ENCODE measurements around the gene NTMT2. TPM values are rescaled to one million over a fixed set of nuclear protein-coding genes. Genes with fewer than 3 reads are reported as not detected.

The NTMT2 gene
- total RNA-seq, 2 donors from 2014 or later, result 1.2 TPM; not detected in 1

GRCh38 chr1:170122366-170122765 is 23.4 kb upstream of the NTMT2 start:
- no peaks in the 10 kb centered on the region for H3K27me3 Mint-ChIP-seq (ENCODE audit: insufficient read depth)
- Histone ChIP-seq H3K9me3 (ENCODE audit: control insufficient read depth, low read length) (no peaks in the 10 kb centered on the region), H3K4me3 (ENCODE audit: low read length) (no peak overlapping the region), H3K9ac (ENCODE audit: extremely low read depth, low read length, poor library complexity, severe bottlenecking) (no peak overlapping the region), H3K27me3 (ENCODE audit: control insufficient read depth, insufficient read depth, low read length, poor library complexity, severe bottlenecking) (no peaks in the 10 kb centered on the region), H3K27ac (ENCODE audit: low read depth, low read length) (no peak overlapping the region), H3K36me3 (ENCODE audit: control insufficient read depth, insufficient read depth, low read length) (no peaks in the 10 kb centered on the region), H3K4me1 (ENCODE audit: control insufficient read depth, insufficient read depth, low read length) (peaks cover 3% of the 10 kb centered on the region)
- no peak for DNase-seq
- 95 to 97% methylated on average over 4 to 6 of the region's 6 CpGs for WGBS, 2 experiments (ENCODE audit: insufficient coverage in 1 of 2, insufficient read length in 1 of 2)
- no peaks in the 10 kb centered on the region for H3K36me3 Mint-ChIP-seq (ENCODE audit: low read depth)
- TF ChIP-seq CTCF (conservative IDR thresholded peaks at IDR 0.05), result no peak
- H3K27ac Mint-ChIP-seq, result no peak overlapping the region
- H3K4me1 Mint-ChIP-seq, result peaks cover 3% of the 10 kb centered on the region
- peaks cover 1% of the 10 kb centered on the region for H3K9me3 Mint-ChIP-seq
- H3K4me3 Mint-ChIP-seq, result no peak overlapping the region

- no peaks in the 10 kb centered on the region for H3K27me3 Mint-ChIP-seq (ENCODE audit: insufficient read depth)
- H3K27ac Mint-ChIP-seq, result no peak overlapping the region
Observed at GRCh38 chr1:170125269-170125668, 20.5 kb upstream of the NTMT2 start.

GRCh38 chr1:170126696-170127095 is 19.1 kb upstream of the NTMT2 start:
- Mint-ChIP-seq H3K4me3 (no peak overlapping the region), H3K27ac (no peak overlapping the region), H3K27me3 (ENCODE audit: insufficient read depth) (no peaks in the 10 kb centered on the region), H3K36me3 (ENCODE audit: low read depth) (no peaks in the 10 kb centered on the region), H3K9me3 (peaks cover 1% of the 10 kb centered on the region), H3K4me1 (peaks cover 3% of the 10 kb centered on the region)
- Histone ChIP-seq H3K4me3 (ENCODE audit: low read length) (no peak overlapping the region), H3K9ac (ENCODE audit: extremely low read depth, low read length, poor library complexity, severe bottlenecking) (no peak overlapping the region), H3K27ac (ENCODE audit: low read depth, low read length) (no peak overlapping the region), H3K4me1 (ENCODE audit: control insufficient read depth, insufficient read depth, low read length) (peaks cover 3% of the 10 kb centered on the region), H3K27me3 (ENCODE audit: control insufficient read depth, insufficient read depth, low read length, poor library complexity, severe bottlenecking) (no peaks in the 10 kb centered on the region), H3K36me3 (ENCODE audit: control insufficient read depth, insufficient read depth, low read length) (no peaks in the 10 kb centered on the region), H3K9me3 (ENCODE audit: control insufficient read depth, low read length) (no peaks in the 10 kb centered on the region)
- DNase-seq, result peak; percentile 69
- TF ChIP-seq CTCF (conservative IDR thresholded peaks at IDR 0.05), result peak; percentile 47
- WGBS, 2 experiments (ENCODE audit: insufficient coverage in 1 of 2, insufficient read length in 1 of 2), result 20 to 45% methylated on average over 1 to 4 of the region's 4 CpGs

More at GRCh38 chr1:170125269-170125668, 20.5 kb upstream of the NTMT2 start:
- H3K36me3 Mint-ChIP-seq (ENCODE audit: low read depth), result no peaks in the 10 kb centered on the region
- Histone ChIP-seq H3K36me3 (ENCODE audit: control insufficient read depth, insufficient read depth, low read length) (no peaks in the 10 kb centered on the region), H3K27me3 (ENCODE audit: control insufficient read depth, insufficient read depth, low read length, poor library complexity, severe bottlenecking) (no peaks in the 10 kb centered on the region), H3K4me3 (ENCODE audit: low read length) (no peak overlapping the region), H3K27ac (ENCODE audit: low read depth, low read length) (no peak overlapping the region), H3K9me3 (ENCODE audit: control insufficient read depth, low read length) (no peaks in the 10 kb centered on the region), H3K4me1 (ENCODE audit: control insufficient read depth, insufficient read depth, low read length) (peaks cover 3% of the 10 kb centered on the region), H3K9ac (ENCODE audit: extremely low read depth, low read length, poor library complexity, severe bottlenecking) (no peak overlapping the region)
- no peak overlapping the region for H3K4me3 Mint-ChIP-seq
- DNase-seq, result no peak
- peaks cover 3% of the 10 kb centered on the region for H3K4me1 Mint-ChIP-seq
- peaks cover 1% of the 10 kb centered on the region for H3K9me3 Mint-ChIP-seq
- TF ChIP-seq CTCF (conservative IDR thresholded peaks at IDR 0.05), result no peak
